SIG-M5 treated with dmso at 0.1 percent for 504 hours (cell line): ENCODE data around the gene TSHZ2.
A peak's percentile ranks its signal among the peaks of the same experiment; 100 is the strongest.

Source experiments
- DNase-seq: peaks from one replicate; lab custom pipeline; 2025; ENCODE audit not compliant: unreplicated experiment; lab: John Stamatoyannopoulos, UW

Gene TSHZ2, protein sequence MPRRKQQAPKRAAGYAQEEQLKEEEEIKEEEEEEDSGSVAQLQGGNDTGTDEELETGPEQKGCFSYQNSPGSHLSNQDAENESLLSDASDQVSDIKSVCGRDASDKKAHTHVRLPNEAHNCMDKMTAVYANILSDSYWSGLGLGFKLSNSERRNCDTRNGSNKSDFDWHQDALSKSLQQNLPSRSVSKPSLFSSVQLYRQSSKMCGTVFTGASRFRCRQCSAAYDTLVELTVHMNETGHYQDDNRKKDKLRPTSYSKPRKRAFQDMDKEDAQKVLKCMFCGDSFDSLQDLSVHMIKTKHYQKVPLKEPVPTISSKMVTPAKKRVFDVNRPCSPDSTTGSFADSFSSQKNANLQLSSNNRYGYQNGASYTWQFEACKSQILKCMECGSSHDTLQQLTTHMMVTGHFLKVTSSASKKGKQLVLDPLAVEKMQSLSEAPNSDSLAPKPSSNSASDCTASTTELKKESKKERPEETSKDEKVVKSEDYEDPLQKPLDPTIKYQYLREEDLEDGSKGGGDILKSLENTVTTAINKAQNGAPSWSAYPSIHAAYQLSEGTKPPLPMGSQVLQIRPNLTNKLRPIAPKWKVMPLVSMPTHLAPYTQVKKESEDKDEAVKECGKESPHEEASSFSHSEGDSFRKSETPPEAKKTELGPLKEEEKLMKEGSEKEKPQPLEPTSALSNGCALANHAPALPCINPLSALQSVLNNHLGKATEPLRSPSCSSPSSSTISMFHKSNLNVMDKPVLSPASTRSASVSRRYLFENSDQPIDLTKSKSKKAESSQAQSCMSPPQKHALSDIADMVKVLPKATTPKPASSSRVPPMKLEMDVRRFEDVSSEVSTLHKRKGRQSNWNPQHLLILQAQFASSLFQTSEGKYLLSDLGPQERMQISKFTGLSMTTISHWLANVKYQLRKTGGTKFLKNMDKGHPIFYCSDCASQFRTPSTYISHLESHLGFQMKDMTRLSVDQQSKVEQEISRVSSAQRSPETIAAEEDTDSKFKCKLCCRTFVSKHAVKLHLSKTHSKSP (N-terminal part only)

DNA sequence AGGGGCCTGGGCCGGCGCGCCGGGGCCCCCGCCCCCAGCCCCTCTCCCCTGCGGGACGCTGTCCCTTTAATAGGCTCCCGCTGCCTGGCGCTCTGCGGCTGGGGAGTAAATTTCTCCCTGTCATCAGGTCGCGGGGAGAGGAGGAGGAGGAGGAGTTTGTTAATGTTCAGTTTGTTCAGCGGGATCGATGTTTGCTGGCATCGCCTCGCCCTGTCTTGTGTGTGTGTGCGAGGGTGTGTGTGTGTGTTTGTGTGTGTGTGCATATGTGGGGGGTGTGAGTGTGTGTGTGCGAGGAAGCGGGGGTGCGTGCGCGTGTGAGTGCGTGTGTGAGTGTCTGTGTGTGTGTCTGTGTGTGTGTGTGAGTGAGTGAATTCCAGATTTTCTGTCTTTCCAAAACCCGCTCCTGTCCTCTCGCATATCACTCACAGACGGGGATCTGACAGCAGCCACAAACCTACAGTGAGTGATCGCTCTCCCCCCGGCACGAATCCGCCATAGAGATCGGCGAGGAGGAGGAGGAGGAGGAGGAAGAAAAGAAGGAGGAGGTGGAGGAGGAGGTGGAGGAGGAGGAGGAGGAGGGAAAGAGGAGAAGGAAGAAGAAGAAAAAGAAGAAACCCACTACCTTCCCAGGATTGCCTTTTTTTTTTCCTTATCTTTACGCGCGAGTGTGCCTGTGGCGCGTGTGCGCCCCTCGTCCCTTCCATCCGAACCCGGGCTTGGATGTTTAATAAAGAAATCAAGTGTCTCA, at the start of gene TSHZ2:
Gene TSHZ2, plus strand, starts transcription at position 169 of the 748 bp plus-strand sequence. CDS start 936 bp downstream, outside the sequence.
- DNase-seq = no peak

DNA sequence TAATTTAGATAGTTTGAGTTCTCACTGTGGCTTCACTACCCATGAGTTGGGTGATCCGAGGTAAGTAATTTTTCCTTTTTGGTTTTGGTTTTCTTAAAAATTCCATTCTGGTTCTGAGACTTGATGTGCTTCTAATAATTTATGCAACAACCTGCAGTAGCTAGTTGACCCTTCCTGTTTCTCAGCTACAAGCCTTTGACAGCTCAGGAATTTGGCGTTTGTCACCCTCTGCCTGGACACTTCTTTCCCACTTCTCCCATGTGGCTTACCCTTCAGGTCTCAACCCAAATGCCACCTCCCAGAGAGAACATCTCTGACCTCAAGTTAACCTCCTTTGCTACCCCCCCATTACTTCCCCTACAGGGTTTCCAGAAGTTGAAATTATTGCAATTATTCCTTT, 49.7 kb upstream of the TSHZ2 start:
- no peak for DNase-seq

DNA sequence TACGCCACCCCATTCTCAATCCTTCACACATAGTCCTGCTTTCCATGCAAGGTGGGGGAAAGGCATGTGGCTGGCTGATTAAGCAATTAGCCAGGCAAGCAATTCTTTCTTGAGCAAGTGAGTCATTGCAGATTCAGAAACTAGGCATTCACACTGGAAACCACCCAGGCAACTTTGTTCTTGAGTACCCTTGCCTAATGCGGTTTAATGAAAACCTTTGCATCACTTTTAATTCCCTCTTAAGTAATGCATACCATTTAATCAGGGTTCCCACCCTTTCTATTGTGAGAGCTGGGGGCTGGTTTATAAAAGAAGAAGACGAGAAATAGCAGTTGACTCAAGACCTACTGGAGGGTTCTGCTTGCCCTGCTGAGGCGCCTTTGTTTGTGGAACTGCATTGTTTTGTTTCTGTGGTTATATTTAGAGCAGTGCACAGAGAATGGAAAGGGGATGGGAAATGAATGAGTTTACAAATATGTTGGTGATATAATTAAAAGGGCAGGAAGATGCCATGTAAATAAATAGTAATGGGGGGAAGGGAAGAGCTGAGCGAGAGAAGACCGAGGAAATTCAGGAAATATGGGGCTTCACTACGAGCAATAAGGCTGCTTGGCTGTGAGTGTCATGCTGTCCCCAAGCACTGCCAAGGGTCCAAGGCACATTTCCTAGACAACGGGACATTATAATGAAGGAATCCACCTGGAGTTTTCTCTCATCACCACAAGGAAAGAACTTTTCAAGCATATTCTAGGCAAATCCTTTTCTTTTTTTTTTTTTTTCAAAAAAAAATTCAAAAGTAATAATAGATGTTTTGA, 48.8 kb upstream of the TSHZ2 start:
- DNase-seq = no peak

DNA sequence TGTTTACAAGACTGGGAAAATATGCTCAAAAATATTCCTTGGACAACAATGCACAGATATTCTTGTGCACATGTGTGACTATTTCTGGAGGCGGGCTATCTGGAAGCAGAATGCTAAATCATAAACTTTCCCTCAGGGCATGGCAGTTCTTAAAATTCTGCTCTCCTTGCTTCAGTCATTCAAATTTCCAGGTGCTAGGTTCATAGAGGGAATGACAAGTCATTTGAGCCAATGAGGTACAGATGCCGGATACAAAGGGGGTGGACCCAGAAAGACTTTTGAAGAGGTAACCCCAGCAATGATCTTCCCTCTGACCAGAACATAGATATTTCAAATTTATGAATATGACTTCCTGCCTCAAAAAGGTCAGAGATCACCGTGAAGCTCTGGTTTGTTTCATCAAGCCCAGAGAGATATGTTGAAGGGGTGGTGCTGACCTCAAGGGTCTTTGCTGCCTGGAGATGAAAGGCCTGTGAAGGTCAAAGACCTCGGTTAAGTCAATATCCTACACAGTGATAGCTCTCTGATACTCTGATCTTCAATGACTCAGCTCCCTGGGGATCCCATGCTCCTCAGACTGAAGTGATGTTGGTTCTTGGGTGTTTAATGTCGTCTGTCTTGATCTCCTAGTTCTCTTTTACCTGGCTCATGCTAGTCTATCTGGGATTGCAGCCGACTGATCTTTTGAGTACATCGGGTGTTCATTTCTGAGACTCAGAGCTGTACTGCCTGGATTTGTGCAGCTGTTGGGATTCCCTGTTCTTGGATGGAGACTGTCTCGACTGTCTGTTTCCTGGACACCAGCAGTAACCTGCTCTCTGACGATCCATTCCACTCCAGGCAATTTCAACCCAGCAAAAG, 47.5 kb upstream of the TSHZ2 start:
- DNase-seq = no peak

DNA sequence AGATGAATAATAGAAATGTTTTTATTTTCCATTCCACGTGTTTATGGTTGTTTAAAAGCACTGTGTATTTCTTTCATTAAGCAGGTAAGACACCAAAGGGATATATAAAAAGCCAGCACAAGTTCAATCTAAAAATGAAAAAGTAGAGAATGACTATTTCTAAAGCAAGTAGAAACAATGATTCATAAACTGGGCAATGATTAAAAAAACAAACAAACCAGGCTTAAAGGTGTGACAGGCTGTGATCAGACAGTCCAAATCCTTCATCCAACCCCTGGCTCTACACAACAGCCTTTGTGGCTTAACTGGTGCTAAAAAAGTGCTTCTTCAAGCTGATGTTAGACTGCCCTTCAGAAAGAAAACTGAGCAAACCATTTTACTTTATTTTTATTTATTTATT, 45.7 kb upstream of the TSHZ2 start:
- no peak for DNase-seq

DNA sequence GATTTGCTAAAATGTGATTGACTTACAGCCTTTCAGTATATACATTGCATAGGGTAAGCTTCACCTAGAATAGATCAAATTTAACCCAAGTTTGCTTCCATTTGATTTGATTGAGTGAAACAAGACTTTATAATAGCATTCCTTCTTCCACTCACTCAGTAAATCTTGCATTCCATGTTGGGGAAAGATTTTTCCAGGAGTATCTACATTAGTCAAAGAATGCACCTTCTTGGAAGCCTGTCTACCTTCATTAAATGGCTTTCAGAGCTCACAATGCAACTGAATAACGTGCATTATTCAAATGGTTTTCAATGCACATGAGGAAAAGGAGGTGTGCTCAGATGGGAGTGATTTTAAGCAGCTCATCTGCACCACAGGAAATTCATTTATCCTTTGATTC, 38.3 kb upstream of the TSHZ2 start:
- DNase-seq = no peak

DNA sequence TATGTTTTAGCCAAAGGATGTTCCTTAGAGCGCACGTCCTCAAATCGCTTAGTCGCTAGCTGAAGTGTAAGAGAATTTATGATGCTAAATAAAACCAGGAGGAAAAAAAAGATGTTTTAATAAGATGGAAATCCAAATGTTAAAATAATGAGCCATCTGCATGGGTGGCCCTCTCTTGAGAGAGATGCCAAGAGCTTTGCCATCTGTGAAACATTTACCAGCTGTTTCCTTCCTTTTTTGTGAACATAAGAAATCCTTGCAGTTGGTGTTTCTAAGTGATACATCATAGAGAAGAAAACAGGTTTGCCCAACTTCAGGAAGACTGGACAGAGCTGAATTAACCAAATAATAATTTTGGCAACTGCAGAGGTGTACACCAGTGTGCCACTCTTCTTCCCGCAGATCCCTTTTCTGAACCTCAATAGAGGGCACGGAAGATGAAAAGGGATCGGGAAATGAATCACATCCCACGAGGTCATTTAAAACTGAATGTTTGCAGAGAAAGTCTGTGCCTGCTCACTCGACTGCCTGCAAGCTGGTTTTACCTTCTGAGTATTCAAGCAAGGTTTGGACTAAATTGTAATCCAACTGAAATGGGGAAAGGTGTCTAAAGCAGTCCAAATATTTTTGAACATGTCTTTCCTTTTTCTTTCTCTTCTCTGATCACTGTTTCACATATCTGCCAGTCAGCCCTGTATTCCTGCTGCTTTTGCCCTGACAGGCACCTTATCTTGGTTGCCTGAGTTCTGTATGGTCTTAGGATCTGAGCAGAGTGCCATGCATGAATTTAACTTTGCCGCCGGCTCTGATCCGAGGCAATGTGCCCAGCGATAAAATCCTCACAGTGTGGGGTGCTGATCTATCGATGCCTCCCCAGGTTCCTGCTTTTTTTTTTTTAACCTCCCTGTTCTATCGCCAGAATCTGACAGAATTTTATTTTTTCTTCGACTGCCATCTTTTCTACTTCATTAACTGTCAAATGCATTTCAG, 35.5 kb upstream of the TSHZ2 start:
- no peak for DNase-seq

DNA sequence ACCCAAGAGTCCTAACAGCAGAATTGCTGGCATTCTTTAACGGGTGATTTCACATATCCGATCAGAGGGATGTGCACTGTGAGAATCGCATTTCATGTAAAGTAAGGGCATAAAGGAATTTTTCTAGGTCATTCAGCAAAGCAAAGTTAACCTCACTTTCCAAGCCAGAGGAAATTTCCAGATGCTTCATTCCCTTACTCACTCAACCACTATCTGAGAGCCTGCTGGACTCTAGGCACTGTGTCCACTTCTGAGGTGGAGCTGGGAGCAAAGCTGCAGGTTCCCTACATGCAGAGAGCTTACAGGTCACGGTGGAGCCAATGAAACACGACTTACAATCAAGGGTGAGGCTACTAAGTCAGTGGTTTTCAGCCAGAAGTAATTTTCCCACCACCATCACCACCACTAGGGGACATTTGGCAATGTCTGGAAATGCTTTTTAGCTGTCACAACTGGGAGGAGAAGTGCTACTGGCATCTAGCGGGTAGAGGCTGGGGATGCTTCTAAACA, 34.5 kb upstream of the TSHZ2 start:
- DNase-seq = peak; percentile 32

DNA sequence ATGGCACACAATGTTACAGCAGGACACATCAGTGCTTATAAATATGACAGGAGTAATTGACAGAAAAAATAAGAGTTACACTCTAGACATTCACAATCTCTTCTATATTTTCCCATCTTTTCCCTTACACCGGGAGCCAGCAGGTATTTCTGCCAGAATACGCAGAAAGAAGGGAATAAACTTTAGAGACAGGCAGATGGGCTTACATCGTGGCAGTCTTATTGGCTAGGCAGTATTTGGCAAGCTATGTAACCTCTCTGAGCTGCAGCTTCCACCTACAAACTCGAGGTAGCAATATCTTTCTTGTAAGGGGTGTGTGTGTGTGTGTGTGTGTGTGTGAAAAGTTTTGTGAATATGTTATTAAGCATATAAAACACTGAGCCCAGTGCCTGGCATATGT, 33.0 kb upstream of the TSHZ2 start:
- DNase-seq = no peak

DNA sequence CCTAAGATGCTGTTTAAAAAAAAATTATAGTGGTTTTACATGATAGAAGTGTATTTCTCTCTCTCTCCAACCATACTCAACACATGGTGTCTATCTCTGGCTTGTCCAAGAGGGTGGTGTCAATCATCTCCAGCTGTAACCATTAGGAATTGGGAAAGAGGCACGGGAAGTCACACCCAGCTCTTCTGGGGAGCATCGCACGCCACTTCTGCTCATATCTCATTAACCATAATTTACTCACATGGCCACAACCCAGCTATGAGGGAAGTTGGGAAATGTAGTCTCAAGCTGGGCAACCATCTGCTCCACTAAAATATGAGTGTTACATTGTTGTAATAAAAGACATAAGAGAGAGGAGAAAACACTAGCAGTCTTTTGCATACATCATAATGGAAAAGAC, 30.4 kb upstream of the TSHZ2 start:
- no peak for DNase-seq

DNA sequence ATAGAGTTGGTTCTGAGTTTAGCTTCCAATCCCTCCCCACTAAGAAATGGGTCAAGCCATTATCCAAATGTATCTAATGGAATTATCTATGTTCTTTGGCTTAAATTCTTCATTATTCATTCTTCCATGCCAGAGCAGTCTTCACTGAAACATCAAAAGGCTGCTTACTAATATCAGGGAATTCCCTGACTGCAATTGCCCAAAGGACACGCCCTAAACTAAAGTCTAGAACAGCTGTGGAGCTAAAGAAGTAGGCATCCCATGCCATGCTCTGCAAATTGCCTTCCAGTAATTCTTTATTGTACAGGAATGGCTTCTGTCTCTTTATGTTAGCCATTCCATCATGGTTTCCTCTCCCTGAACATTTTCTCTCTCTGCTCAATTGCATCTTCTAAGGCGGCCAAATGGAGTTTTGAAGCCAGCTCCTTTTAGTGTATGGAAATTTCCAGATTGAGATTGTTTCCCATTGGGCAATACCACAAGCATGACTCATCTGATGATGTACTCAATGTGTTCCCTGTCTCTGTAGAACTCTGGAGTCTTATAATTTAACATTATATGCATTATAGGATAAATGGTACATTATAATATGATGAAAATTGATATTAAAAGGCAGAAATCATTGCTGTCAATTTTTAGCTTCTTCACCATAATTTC, 28.8 kb upstream of the TSHZ2 start:
- no peak for DNase-seq

DNA sequence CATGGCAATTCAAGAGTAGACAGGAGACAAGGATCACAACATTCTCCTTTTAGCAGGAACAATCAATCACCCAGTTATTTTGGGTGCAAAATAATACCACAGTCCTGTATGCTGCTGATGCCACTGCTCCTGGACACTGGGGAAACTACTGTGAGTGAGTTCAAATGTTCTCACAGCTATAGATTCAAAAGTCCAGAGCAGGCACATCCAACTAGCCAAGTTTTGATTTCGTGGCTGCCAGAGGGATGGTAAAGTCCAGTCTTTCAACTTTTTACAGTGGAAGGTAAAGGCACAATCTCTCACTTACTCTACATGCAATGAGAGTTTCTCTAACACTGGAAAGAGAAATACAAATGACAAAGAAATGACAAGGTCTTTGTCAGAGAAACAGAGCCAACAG, 26.9 kb upstream of the TSHZ2 start:
- no peak for DNase-seq

DNA sequence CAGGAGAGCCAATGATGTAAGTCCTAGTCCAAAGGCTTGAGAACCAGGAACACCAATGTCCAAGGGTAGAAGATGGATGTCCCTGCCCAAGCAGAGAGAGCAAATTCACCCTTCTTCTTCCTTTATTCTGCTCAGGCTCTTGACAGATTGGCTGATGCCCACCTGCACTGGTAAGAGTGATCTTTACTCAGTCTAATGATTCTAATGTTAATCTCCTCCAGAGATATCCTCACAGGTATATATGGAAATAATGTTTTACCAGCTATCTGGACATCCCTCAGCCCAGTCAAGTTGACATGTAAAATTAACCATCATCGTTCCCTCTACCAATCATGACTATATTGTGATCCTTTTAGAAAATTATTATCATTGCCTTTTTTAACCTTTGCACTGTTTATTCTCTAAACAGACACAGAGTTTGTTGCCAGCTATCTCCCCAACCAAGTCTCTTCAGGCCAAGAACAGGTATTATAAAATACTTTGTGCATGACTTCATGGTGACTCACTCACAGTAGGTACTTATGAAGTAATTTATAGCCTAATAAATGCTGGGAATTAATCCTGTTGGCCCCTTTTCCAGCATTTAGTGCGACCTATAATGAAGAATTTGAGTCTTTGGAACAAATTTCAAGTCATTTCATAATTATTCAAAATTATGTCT, 26.2 kb upstream of the TSHZ2 start:
- no peak for DNase-seq

DNA sequence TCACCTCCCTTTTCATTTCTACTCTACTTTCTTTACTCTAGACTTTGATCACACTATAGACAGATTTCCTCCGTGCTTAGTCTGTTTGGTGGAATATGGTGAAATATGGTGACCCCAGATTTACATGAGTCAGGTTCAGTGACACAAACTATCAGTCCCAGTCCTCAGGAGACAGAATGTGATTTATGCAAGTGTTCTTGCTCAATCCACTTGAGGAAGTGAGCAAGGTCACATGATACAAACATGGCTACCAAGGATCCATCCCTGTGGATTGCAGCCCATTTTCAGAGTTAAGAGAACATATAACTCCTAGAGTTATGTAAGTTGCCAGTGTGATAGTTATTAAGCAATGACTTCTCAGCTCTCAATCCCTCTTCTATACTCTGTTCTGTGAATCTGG, 23.7 kb upstream of the TSHZ2 start:
- no peak for DNase-seq

DNA sequence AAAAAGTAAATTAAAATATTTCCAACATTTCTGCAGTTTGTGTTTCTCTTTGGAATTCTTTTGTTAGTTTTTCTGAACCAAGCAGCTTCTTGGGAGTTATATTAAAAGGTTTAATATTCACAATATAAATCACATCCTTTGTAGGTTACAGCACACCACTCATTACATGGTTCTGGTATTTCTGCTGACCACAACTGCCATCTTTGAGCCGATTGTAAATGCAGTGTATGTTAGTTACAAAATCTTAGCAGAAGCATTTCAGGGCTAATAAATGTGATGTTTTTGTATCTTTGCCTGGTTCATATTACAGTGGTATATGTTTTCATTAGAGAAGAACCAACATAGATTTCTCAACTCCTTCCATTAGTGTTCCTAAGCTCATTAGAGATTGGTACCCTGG, 19.1 kb upstream of the TSHZ2 start:
- DNase-seq = no peak

DNA sequence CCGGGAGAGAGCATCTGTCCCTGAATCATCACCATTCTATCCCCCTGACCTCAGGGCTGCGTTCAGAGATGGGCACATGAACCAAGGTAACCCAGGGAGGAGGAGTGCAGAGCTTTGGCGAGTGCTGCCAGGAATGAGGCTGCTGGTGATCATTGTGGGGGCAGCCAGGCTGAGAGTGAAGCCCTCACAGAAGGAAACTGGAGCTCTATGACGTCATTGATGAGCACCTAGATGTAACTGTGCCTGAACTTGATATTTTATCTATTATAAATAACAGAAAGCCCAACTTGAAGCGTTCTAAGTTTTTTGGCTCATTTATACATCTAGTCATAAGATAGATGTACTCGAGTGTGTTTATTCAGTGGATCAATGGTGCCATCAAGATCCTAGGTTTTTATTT, 17.3 kb upstream of the TSHZ2 start:
- DNase-seq = no peak

DNA sequence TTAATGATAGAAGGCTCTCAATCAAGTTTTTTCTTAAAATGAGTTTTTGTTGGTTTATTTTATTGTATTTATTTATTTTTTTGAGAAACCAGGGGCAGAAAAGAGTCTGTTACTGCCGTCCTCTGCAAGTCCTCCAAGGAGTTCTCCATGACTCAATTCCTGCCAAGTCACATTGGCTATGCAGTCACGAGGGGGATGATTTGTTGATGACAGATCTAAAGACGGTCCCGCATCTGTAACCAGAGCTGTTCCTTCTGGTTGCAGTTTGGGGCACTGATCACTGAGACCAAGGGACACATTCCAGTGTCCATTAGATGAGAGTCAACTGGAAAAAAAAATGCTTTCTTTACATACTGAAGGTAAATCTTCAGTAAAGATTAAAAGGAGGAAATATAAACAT, 13.9 kb upstream of the TSHZ2 start:
- no peak for DNase-seq
